ENCODE measurements around the gene SRP54.
A peak's percentile ranks its signal among the peaks of the same experiment; 100 is the strongest.
"Not testable (repeated sequence)": the region's sequence is repeated elsewhere in the genome, so short reads cannot be mapped to it uniquely, and the experiment has no call there.

Gene SRP54

DNA sequence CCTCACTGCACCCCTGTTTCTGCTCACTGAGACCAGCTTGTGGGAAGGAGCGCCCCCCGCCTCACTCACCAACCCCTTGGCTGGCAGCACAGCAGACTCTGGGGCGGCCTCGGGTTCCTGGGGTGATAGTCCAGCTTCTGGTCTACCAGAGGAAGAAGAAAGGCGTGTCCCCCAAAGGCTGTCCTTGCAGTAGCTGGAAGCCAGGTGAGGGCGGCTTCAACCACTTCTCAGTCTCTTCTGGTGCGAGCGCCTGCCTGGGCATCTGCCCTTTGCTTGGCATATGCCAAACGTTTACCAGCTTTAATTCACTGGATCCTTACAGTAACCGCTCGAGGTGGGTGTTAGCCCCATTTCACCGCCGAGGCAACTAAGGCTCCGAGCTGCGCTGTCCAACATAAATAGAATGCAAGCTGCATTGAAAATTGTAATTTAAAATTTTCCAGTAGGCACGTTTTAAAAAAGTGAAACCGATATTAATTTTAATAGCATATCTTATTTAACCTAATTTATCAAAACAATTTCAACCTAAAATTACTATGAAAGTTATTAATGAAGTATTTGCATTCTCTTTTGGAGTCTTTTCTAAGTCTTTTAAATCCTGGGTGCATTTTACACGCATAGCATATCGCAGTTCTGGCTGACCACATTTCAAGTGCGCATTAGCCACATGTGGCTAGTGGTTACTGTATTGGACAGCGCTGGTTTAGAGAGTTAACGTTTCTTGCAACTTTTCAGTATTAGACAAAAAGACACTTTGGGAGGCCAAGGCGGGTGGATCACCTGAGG lies 64.2 kb downstream of the SRP54 start:
- no peak for DNase-seq (ENCODE audit: low spot score)

DNA sequence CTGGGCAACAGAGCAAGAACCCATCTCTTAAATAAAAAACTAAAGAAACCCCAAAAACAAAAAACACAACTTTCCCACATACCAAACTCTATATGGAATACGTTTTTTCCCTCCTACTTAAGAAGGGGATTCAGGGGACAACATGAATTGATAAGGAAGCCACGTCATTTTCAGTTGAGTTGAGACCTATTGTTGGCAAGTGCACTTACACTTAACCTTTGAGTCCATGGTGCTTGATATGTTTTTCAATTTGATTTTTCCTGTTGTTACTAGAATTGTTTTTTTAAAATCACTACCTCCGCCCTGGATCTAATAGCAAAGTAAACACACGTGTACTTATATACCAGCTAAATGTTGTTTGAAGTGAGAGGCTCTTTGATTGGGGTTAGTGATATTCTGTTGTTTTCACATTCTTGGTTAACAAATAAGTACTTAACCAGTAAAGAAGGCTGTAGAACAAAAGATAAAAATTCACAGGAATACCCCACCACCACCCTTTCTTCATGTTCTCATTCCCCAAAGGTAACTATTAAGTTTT lies 65.3 kb downstream of the SRP54 start:
- DNase-seq (ENCODE audit: low spot score), result no peak

DNA sequence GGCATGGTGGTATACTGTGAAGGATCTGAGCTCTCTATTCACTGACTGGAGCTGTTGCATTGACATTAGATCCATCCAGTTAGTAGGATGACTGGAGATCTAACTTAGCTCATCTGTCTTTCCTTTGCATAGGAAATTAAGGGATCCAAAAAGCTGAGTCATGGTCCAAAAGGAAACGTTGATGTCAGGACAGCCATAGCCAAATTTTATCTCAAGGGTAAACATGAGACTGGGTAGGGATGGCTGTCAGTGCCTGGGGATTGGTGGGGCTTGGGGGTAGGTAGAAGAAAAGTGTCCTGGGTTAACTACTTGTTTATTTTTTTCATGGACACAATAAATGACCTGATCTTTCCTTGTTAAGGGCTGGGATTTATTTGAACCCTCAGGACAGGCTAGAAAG lies 67.9 kb downstream of the SRP54 start:
- DNase-seq (ENCODE audit: low spot score), result no peak

DNA sequence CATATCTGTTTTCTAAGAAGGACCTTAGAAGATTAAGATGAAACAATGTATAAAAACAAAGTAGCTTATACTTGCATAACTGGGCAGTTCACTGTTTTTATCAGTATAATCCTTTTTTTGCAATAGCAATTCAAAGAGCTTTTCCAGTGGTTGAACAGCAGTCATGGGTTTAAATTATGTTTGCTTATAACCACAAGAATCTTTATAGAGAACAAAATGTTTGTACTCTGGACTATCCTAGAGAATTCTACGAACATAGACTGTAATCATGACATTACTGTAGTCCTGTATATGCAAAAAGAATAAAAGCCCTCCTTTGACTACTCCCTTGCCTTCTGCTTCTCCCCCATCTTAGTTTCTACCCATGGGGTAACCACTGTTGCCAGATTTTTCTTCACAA lies 69.0 kb downstream of the SRP54 start:
- DNase-seq (ENCODE audit: low spot score), result no peak

DNA sequence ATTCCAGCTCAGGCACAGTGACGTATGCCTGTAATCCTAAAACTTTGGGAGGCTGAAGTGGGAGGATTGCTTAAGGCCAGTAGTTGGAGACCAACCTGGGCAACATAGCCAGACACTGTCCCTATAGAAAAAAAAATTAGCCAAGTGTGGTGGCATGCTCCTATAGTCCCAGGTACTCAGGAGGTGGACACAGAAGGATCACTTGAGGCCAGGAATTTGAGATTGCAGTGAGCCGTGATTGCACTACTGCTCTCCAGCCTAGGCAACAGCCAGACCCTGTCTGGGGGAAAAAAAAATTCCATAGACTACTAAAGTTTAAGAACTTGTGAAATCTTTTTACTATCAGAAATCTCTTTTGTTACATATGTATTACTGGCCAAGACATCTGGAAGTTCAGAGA lies 69.8 kb downstream of the SRP54 start:
- no peak for DNase-seq (ENCODE audit: low spot score)

DNA sequence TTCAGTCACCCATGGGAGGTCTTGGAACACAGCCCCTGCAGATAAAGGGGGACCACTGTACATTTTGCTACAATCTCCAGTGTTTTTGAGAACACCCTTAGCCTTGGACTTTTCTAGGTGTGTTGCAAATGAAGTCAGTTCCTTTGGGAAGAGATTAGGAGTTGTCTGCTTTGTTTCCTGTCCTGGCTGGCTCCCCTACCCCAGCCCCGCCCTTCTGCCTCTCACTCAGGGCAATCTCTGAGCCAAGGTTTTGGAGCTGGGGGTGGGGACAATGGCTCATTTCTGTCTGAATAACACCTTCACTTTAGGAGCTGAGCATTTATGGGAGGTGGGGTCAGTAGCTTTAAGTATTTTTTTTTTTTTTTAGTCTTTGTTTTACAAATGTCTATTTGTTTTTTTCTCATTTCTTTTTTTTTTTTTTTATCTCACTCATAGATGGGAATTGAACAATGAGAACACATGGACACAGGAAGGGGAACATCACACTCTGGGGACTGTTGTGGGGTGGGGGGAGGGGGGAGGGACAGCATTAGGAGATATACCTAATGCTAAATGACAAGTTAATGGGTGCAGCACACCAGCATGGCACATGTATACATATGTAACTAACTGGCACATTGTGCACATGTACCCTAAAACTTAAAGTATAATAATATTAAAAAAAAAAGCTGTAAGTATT lies 78.5 kb downstream of the SRP54 start:
- DNase-seq (ENCODE audit: low spot score), result peak; percentile 74

DNA sequence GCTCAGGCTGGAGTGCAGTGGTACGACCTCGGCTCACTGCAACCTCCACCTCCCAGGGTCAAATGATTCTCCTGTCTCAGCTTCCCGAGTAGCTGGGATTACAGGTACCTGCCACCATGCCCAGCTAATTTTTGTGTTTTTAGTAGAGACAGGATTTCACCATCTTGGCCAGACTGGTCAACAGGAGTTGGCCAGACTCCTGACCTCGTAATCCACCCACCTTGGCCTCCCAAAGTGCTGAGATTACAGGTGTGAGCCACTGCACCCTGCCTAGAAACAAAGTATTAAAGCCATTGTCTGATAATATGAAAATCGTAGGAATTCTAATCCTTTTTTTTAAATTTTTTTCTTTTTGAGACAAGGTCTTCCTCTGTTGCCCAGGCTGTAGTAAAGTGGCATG lies 82.9 kb downstream of the SRP54 start:
- not testable (repeated sequence) for DNase-seq (ENCODE audit: low spot score)

DNA sequence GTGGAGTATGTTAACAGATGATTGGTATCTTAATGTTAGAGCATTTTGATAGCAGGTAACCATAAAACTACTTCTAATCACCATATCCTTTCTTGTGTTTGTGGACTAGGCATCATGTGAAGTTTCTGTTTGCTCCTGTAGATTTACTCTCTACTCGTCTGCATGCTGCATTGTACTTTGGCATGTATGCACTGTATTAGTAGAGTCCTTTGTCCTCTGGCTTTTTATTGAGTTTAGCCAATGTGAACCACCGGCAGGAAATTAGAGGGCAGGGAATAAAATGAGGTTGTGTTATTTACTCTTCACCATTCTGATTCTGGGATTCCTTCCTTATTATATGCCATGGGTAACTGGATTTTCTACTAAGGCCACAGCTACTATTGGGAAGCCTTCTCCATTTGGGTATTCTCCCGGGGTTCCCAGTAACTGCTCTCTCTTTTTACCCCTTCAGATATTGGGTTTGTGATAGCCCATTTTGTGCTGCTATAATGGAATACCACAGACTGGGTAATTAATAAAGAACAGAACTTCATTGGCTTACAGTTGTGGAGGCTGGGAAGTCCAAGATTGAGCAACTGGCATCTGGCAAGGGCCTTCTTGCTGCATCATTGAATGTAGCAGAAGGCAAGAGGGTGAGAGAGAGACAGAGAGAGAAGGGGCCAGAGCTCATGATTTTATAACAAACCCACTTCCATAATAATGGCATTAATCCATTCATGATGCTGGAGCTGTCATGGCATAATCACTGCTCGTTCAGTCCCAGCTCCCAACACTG lies 85.6 kb downstream of the SRP54 start:
- DNase-seq (ENCODE audit: low spot score), result no peak

DNA sequence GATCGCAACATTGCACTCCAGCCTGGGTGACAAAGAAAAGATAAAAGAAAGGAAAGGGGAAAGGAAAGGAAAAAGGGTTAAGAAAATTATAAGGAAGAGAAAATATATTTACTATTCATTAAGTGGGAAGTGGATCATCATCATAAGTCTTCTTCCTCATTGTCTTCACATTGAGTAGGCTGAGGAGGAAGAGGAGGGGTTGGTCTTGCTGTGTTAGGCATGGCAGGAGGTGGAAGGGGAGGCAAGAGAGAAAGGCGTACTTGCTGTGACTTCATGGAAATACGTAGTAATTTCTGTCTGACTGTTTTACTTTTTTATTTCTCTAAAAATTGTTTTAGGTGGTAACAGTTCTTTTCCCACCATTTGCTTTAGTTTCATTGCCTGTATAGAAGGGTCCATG lies 89.4 kb downstream of the SRP54 start:
- DNase-seq (ENCODE audit: low spot score), result no peak

DNA sequence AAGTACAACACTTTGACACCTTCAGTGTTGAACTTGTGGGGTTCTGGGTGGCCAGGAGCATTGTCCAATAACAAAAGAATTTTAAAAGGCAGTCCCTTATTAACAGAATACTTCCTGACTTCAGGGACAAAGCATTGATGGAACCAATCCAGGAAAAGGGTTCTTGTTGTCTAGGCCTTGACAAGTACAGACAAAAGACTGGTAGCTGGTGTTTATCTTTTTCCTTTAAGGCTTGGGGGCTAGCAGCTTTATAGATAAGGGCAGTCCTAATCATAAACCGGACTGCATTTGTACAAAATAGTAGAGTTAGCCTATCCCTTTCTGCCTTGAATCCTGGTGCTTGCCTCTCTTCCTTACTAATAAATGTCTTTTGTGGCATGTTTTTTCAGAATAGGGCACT lies 90.7 kb downstream of the SRP54 start:
- DNase-seq (ENCODE audit: low spot score), result no peak

DNA sequence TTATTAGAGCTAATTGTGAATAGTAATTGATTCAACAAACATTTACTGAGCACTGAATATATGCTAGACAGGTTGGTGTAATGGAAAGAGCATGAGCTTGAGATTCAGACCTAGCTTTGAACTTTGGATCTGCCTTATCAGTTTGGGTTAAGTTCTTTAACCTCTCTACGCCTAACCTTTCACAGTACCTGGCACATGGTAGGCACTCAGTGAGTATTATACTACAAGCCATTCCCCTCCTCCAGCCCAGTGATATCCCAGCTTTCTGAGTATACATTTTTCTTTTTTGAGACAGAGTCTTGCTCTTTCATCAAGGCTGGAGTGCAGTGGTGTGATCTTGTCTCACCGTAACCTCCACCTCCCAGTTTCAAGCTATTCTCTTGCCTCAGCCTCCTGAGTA lies 95.3 kb downstream of the SRP54 start:
- DNase-seq (ENCODE audit: low spot score), result no peak
